Superior temporal gyrus (tissue), 1 donor: ENCODE data around the gene XIAP.
A peak's percentile ranks its signal among the peaks of the same experiment; 100 is the strongest.
"Not testable (repeated sequence)": the region's sequence is repeated elsewhere in the genome, so short reads cannot be mapped to it uniquely, and the experiment has no call there.

Experiments
- DNase-seq: peaks from one replicate; pipeline ENCODE4 v3.0.0-alpha.2; 2016; ENCODE audit errors: extremely low spot score

The XIAP gene

GRCh38 chrX:123859846-123860838, at the start of gene XIAP:
TSS of gene XIAP (plus strand) at chrX:123860053. CDS start at chrX:123885663, 25,610 bp downstream.
- DNase-seq, result peak; percentile 58

GRCh38 chrX:123814343-123814742, 45.5 kb upstream of the XIAP start:
- DNase-seq, result no peak

- DNase-seq, result not testable (repeated sequence)
These were observed 44.9 kb upstream of the XIAP start for GRCh38 chrX:123814934-123815394.

- DNase-seq, result no peak
These were observed 42.5 kb upstream of the XIAP start for GRCh38 chrX:123817288-123817894.

- no peak for DNase-seq
These were observed 41.6 kb upstream of the XIAP start for GRCh38 chrX:123818243-123818642.

GRCh38 chrX:123822965-123823364, 36.9 kb upstream of the XIAP start:
- DNase-seq, result no peak

GRCh38 chrX:123830309-123830708, 29.5 kb upstream of the XIAP start:
- DNase-seq, result no peak

GRCh38 chrX:123833387-123833786, 26.5 kb upstream of the XIAP start:
- DNase-seq, result peak; percentile 70

GRCh38 chrX:123834116-123834515, 25.7 kb upstream of the XIAP start:
- DNase-seq, result no peak

- DNase-seq, result peak; percentile 9
These were observed 24.0 kb upstream of the XIAP start for GRCh38 chrX:123835661-123836371.

GRCh38 chrX:123845129-123845528, 14.7 kb upstream of the XIAP start:
- not testable (repeated sequence) for DNase-seq

- DNase-seq, result no peak
These were observed 13.2 kb upstream of the XIAP start for GRCh38 chrX:123846577-123847038.

- DNase-seq, result no peak
These were observed 12.8 kb upstream of the XIAP start for GRCh38 chrX:123847056-123847455.

- no peak for DNase-seq
These were observed 10.8 kb upstream of the XIAP start for GRCh38 chrX:123849096-123849495.

GRCh38 chrX:123849906-123850305, 9.9 kb upstream of the XIAP start:
- DNase-seq, result not testable (repeated sequence)

GRCh38 chrX:123851079-123851478, 8.8 kb upstream of the XIAP start:
- DNase-seq, result no peak

GRCh38 chrX:123854329-123854728, 5.5 kb upstream of the XIAP start:
- DNase-seq, result no peak

GRCh38 chrX:123859409-123859845, 426 bp upstream of the XIAP start:
- peak; percentile 84 for DNase-seq

GRCh38 chrX:123860983-123861382, 1.1 kb downstream of the XIAP start:
- DNase-seq, result no peak

GRCh38 chrX:123869488-123869887, 9.6 kb downstream of the XIAP start:
- no peak for DNase-seq

- no peak for DNase-seq
These were observed 11.5 kb downstream of the XIAP start for GRCh38 chrX:123871309-123871708.

- no peak for DNase-seq
These were observed 14.1 kb downstream of the XIAP start for GRCh38 chrX:123873956-123874355.
